Activated gamma-delta T cell treated with anti-CD3 and anti-CD28 coated beads, Interleukin-2, amount 50 U/mL, for 16 hours (primary cell): ENCODE data around the gene GREB1.

Experiments used
- DNase-seq: peaks from one replicate; pipeline ENCODE4 v3.0.0-alpha.2; 2020; ENCODE audit warnings: low read depth

Gene GREB1

DNA sequence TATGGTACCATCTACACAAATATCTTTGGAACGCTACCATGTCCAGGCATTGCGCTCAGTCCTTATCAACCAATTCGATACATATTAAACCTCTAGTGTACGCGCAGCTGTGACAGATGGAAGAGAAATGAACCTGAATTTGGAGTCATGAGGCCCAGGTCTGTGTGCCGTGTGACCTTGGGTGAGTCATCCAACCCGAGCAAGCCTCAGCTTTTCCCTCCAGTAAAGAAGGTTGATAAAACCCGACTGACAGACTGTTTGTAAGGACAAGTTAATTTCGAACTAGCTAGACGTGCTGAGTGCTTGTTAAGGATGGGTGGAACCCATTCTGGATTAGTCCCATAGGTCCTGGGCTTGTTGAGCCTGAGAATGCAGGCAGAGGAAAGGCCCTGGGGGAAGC, 28.2 kb downstream of the GREB1 start:
- no peak for DNase-seq

GRCh38 chr2:11562476-11562875, 28.6 kb downstream of the GREB1 start:
- no peak for DNase-seq

GRCh38 chr2:11563784-11564666, 30.2 kb downstream of the GREB1 start:
- DNase-seq = no peak

DNA sequence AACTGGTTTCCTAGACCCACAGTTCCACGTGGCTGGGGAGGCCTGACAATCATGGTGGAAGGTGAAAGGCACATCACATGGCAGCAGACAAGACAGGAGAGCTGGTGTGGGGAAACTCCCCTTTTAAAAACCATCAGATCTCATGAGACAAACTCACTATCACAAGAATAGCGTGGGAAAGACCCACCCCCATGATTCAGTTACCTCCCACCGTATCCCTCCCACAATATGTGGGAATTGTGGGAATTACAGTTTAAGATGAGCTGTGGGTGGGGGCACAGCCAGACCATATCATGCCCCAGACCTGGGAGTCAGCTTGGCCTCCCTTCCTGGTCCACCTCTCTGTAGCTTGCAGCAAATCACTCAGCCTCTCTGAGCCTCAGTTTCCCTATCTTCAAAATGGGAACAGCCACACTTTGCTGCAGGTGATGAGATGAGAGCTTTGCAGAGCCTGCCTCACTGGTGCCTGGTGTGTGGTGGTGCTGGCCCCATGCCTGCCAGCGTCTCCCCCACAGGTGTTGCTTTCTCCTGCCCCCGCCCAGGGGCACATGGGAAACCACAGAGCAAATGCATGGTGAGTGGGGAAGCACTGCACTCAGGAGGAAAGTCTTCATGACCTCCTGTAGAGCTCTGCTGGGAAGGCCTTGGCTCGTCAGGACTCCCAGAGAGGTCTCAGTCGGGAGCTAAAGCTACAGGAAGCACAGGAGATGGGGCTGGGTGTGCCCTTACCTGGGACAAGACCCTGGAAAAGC, 31.1 kb downstream of the GREB1 start:
- DNase-seq = no peak

- no peak for DNase-seq
Observed at GRCh38 chr2:11566383-11566782, 32.5 kb downstream of the GREB1 start.

GRCh38 chr2:11567631-11568031, 33.8 kb downstream of the GREB1 start:
- no peak for DNase-seq

GRCh38 chr2:11568436-11568835, 34.6 kb downstream of the GREB1 start:
- no peak for DNase-seq

DNA sequence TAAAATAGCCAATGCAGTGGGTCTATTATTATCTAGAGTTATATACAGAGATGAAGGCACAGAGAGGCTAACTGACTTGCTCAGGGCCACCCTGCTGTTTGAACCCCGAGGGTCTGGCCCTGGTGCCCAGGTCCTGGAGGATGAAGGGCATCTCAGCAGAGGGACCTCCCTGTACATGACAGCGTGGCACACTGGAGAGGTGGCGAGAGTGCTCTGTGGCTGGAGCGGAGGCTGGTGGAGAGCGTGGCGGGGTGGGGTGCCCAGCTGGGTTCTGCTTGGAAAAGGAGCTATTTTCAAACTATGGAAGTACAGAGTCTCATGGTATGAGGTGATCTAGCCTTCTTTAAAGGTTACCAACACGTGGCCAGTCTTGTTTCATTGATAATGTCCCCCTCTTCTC, 35.8 kb downstream of the GREB1 start:
- DNase-seq = no peak

DNA sequence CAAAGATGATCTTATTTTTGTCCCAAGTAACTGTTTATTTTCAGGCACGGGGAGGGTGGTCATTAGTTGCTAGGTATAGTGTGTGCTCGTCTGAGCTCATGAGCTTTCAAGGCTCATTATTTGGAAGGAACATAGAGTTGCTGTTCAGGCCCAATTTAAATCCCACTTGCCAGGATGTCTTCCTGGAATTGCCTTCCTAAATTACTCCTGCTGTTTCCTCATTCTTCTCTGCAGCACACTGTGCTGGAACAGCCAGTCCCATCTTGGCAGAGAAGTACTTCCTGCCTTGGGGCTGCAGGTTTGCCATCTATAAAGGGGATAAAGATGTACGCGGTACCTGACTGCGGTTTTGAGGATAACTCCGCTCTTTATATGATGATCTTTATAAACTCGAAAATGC, 37.3 kb downstream of the GREB1 start:
- no peak for DNase-seq

DNA sequence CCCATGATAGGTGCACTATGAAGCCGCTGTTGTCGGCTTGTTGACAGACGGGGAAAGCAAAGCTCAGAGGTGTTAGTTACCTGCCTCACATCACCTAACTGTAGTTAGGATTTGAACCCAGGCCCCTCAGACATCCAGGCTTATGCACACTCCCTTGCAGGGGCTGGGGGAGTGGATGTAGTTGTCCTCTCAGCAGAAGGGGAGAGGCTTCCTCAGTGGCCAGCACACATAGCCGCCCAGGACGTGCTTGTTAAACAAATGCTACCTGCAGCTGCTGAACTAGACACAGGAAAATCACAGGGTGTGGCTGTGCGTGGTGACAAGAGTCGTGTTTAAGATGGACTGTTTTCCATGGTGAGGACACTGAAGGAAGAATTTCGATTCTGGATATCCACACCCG, 39.2 kb downstream of the GREB1 start:
- DNase-seq = no peak

DNA sequence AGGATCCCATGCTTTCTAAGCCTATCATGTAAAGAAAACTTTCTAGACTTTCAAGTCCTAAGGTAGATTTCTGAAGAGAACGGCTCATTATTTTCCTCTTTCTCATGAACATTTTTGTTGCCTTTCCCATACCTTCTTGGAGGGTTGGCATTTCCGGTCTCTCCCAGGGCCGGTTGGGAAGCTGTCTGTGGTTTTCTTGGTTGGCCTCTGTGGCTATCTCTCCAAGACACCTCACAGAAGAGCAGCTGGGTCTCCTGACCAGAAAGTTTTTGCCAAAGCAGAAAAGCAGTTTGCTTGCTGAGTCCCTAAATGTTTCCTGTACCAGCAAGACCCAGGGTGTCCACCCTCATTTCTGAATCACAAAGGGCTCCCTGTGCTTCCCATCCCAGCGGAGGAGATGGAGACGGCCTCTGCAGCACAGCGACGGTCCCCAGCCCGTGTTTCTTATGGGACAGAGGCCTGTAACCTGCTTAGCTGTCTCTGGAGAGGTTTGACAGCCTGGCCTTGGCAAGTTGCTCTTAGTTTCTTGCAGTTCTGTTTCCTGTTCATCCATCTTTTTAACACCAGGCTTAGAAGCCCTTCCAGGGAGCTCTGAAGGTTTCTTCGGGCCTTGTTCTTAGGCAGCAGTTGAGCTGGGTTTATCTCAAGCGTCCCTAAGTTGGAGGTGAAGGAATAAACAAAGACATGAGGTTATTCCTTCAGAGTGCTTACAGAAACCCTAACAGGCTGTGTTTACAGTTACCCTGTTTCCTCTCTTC, 39.8 kb downstream of the GREB1 start:
- no peak for DNase-seq

DNA sequence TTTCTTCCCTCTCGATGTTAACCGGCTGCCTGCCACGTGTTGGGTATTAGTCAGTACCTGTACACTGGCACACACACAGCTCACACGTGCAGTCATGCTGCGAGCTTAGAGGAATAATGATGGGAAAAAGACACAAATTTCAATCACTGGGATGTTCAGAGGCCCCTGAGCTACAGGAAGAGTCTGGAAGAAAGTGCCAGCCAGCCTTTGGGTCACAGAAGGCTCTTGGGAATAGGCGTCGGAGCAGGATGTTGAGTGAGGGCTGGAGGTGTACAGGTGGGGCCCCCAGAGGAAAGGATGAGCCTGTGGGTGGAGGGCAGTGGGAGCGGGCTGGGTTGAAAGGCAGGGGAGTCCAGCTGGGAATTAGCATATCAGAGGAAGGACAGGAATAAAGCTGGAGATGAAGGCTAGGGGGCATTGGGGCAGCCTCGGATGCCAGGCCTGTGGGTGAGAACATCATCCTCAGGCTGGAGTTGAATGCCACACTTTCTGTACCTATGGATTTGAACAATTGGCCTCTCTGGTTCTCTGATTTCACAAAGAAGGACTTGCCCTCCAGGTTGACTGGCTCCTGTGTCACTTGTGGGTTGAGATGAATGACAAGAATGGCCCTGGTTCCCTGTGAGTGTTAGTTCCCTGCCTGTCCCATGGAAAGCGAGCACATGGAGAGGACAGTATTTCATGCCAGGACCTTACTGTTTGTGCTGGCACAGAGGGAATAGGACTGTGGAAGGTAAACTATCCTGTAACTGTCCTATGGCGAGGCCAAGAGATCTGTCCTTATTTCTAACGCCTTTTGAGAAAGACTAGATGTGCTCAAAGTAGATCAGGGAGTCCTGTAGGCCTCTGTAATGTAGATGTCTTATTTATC, 40.6 kb downstream of the GREB1 start:
- no peak for DNase-seq

GRCh38 chr2:11576398-11576797, 42.6 kb downstream of the GREB1 start:
- no peak for DNase-seq

DNA sequence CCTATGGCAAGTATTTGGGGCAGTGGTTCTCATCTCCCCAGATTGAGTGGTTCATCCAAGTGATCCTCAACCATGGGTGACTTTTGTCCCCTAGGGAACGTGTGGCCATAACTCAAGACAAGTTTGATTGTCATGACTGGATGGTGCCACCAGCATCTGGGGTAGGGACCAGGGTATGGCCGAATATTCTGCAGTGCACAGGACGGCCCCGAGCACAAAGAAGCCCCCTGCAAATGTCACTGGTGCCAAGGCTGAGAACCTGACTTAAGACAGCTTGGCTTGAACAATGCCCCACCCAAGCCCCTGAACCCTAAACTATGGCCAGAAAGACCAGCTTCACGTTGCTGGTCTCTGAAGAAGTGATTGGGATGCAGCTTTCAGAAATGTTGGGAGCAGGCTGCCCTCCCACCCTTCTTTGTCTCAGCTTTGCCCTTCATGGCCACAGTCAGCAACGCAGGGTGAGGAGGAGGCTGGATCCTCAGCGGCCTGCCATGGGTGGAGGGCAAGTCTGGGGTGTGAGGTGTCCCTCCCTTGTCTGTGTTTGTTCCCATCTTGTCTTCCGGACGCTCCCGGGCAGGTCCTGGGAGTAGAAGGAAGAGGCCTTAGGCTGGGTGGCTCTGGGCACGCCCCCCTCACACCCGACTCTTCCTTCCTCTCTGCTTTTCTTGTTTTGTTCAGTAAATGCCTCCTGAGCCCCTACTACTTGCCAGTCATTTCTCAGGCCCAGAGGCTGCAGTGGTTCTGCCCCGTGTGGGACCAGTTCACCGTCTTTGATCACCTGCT, 43.4 kb downstream of the GREB1 start:
- DNase-seq = no peak

DNA sequence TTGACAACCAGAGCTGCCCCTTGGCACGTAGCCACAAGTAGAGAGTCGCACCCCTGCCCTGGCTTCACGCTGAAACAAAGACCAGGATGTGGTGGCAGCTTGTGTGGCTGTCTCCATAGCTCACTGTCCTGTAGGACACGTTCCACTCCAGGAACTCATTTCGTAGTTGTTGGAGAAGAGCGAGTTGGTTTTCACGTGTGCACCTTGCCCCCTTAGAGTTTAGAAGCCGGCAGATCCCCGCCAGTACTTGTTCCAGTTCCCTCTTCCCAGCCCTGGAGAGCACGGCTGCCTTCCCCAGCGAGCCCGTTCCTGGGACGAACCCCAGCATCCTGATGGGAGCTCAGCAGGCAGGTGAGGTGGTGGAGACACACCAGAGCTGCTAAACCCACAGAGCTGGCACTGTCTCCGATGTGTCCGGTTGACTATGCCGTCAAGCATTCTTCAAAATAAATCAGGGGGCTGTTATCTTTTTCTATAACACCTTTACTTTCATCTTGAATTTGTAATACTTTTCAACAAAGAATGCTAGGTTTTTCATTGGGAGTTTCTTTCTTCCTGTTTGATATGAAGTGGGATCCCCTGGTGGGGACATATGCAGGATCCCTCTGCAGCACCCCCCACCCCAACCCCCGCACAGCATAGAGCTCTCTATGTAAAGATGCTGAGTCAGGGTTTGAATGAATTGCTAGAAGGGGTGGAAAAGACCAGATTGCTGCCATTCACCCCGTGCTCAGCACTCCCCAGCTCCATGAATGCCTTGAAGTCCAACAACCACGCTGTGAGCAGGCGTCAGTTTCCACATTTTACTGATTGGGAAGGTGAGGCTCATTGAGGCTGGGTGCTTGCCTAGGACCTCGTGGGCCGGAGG, 44.5 kb downstream of the GREB1 start:
- DNase-seq = no peak

- DNase-seq = no peak
Observed at GRCh38 chr2:11578986-11579774, 45.3 kb downstream of the GREB1 start.

DNA sequence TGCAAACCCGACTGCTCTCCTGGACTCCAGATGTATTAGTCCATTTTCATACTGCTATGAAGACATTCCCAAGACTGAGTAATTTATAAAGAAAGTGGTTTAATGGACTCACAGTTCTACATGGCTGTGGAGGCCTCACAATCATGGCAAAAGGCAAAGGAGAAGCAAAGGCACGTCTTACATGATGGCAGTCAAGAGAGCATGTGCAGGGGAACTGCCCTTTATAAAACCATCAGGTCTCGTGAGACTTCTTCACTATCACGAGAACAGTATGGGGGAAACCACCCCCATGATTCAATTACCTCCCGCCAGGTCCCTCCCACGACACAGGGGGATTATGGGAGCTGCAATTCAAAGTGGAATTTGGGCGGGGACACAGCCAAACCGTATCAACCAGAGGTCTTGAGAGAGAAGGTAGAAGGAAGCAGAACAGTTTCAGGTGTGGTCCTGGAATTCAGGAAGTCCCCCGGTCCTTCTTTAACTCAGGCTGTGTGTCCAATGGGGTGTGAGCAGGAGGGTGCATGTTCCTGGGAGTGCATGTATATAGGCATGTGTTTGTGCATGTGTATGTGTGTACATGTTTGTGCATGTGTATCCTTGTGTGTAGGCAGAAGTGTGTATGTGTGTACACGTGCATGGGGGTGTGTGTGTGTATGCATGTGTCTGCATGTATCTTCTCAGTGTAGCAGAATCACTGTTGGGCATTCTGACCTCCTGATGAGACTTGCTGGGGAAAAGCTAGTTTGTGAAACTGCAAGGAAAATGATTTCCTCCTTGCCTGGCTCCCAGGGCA, 46.2 kb downstream of the GREB1 start:
- no peak for DNase-seq

DNA sequence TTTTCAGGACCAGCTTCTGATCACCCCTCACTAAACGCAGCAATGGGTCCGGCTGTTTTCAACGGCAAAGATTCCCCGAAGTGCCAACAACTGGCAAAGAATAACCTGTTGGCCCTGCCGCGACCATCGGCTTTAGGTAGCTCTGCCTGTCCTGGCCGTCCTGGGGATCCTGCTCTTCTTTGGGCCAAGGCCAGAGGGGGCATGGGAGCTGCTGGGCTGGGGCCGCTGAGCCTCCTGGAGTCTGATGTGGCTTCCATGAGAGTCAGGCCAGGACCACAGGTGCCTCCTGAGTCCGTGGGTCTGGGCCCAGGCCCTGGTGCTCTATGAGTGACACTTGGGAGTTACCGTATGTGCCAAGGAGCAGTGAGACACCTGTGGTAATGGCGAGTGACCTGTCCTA, 46.9 kb downstream of the GREB1 start:
- DNase-seq = no peak
